Measurements from ENCODE around the gene DACH2. TPM values are rescaled to one million over a fixed set of nuclear protein-coding genes. Genes with fewer than 3 reads are reported as not detected.

Gene DACH2
- total RNA-seq, 4 donors from 2014 or later = 0.37 TPM; not detected in 3

- in situ Hi-C loops (cut with MboI; ENCODE audit: low pct_ligation_motif_present in 1 of 4, low pct_unique_long_range_greater_than_20kb in 1 of 4, low sequenced_read_pairs in 3 of 4) = no loop called here
- TF ChIP-seq CTCF (IDR thresholded peaks at IDR 0.05) (no peak), POLR2AphosphoS5 (IDR thresholded peaks at IDR 0.05) (no peak), EP300 (IDR thresholded peaks at IDR 0.05; ENCODE audit: low read depth) (no peak), POLR2A (IDR thresholded peaks at IDR 0.05) (no peak)
Measured at GRCh38 chrX:86148594-86148993, 343 bp downstream of the DACH2 start.

GRCh38 chrX:86149119-86149518 is 868 bp downstream of the DACH2 start:
- WGBS, 2 donors (ENCODE audit: low coverage in 1 of 2) = 0 to 46% methylated on average over 1 to 11 of the region's 11 CpGs
- peaks cover 0 to 6% (median 0%) of the 10 kb centered on the region in 4 donors for H3K4me1 ChIP-seq
- DNase-seq = no peak
- H3K4me3 ChIP-seq = peak overlapping the region in 1 of 4 donors; percentile 51
- no peaks in the 10 kb centered on the region for H3K36me3 ChIP-seq
- intact Hi-C loops (cut with DNase I; ENCODE audit: low total_unique reads) (no loop called here), in situ Hi-C loops (cut with MboI; ENCODE audit: low pct_ligation_motif_present in 1 of 4, low pct_unique_long_range_greater_than_20kb in 1 of 4, low sequenced_read_pairs in 3 of 4) (no loop called here)
- TF ChIP-seq EP300 (IDR thresholded peaks at IDR 0.05; ENCODE audit: low read depth) (no peak), POLR2AphosphoS5 (IDR thresholded peaks at IDR 0.05) (no peak), POLR2A (IDR thresholded peaks at IDR 0.05) (no peak), CTCF (IDR thresholded peaks at IDR 0.05) (no peak)
- no peak overlapping the region for H3K27ac ChIP-seq
- H3K27me3 ChIP-seq = peaks cover 24% of the 10 kb centered on the region
- H3K9me3 ChIP-seq = no peaks in the 10 kb centered on the region

More at GRCh38 chrX:86148594-86148993, 343 bp downstream of the DACH2 start:
- intact Hi-C loops (cut with DNase I; ENCODE audit: low total_unique reads) = no loop called here
- Histone ChIP-seq H3K27me3 (peaks cover 24% of the 10 kb centered on the region), H3K9me3 (no peaks in the 10 kb centered on the region), H3K4me3 (peak overlapping the region; percentile 9 to 51 (median 32)), H3K36me3 (no peaks in the 10 kb centered on the region), H3K4me1 (peaks cover 0 to 6% (median 0%) of the 10 kb centered on the region in 4 donors), H3K27ac (no peak overlapping the region)
- WGBS, 2 donors (ENCODE audit: low coverage in 1 of 2) = 35% methylated on average over 23 of the region's 23 CpGs; no CpG with 5 or more reads in 1 of the 2 donors
- no peak for DNase-seq

- in situ Hi-C loops (cut with MboI; ENCODE audit: low pct_ligation_motif_present in 1 of 4, low pct_unique_long_range_greater_than_20kb in 1 of 4, low sequenced_read_pairs in 3 of 4) = no loop called here
- Histone ChIP-seq H3K27me3 (peaks cover 17% of the 10 kb centered on the region), H3K36me3 (no peaks in the 10 kb centered on the region), H3K27ac (no peak overlapping the region), H3K9me3 (no peaks in the 10 kb centered on the region), H3K4me3 (no peak overlapping the region), H3K4me1 (no peaks in the 10 kb centered on the region)
- WGBS, 2 donors (ENCODE audit: low coverage in 1 of 2) = 47 to 100% methylated on average over 1 to 3 of the region's 3 CpGs
- no peak for DNase-seq
- intact Hi-C loops (cut with DNase I; ENCODE audit: low total_unique reads) = no loop called here
- TF ChIP-seq CTCF (IDR thresholded peaks at IDR 0.05) (no peak), EP300 (IDR thresholded peaks at IDR 0.05; ENCODE audit: low read depth) (no peak), POLR2AphosphoS5 (IDR thresholded peaks at IDR 0.05) (no peak), POLR2A (IDR thresholded peaks at IDR 0.05) (no peak)
Measured at GRCh38 chrX:86154553-86154952, 6.3 kb downstream of the DACH2 start.

- Histone ChIP-seq H3K4me3 (no peak overlapping the region), H3K27me3 (no peaks in the 10 kb centered on the region), H3K9me3 (no peaks in the 10 kb centered on the region), H3K27ac (no peak overlapping the region), H3K4me1 (no peaks in the 10 kb centered on the region), H3K36me3 (no peaks in the 10 kb centered on the region)
- intact Hi-C loops (cut with DNase I; ENCODE audit: low total_unique reads) = no loop called here
- TF ChIP-seq CTCF (IDR thresholded peaks at IDR 0.05) (no peak), POLR2AphosphoS5 (IDR thresholded peaks at IDR 0.05) (no peak), EP300 (IDR thresholded peaks at IDR 0.05; ENCODE audit: low read depth) (no peak)
- in situ Hi-C loops (cut with MboI; ENCODE audit: low pct_ligation_motif_present in 1 of 4, low pct_unique_long_range_greater_than_20kb in 1 of 4, low sequenced_read_pairs in 3 of 4) = no loop called here
- 36% methylated on average over 3 of the region's 3 CpGs; no CpG with 5 or more reads in 1 of the 2 donors for WGBS, 2 donors (ENCODE audit: low coverage in 1 of 2)
- no peak for DNase-seq
Measured at GRCh38 chrX:86171366-86171765, 23.1 kb downstream of the DACH2 start.

Data from transverse colon (tissue), 4 donors.